H7 (cell line): ENCODE data around the gene LCN6. TPM values are rescaled to one million over a fixed set of nuclear protein-coding genes. Genes with fewer than 3 reads are reported as not detected.
A peak's percentile ranks its signal among the peaks of the same experiment; 100 is the strongest.
"Not testable (repeated sequence)": the region's sequence is repeated elsewhere in the genome, so short reads cannot be mapped to it uniquely, and the experiment has no call there.

ENCODE experiments used
- DNase-seq: peaks from one replicate; pipeline ENCODE4 v3.0.0; 2012
- H3K27me3 ChIP-seq: 2 replicates; pipeline ENCODE4 v1.6.0; 2011; ENCODE audit warnings: mild to moderate bottlenecking, low read length; ENCODE audit not compliant: control insufficient read depth, insufficient read depth
- H3K36me3 ChIP-seq: replicated peaks from 2 replicates; pipeline ENCODE4 v1.5.1; 2011; ENCODE audit warnings: low read length; ENCODE audit not compliant: control insufficient read depth, insufficient read depth
- H3K4me3 ChIP-seq: 2 replicates; pipeline ENCODE4 v1.5.1; 2011; ENCODE audit warnings: low read depth, mild to moderate bottlenecking, control low read depth, low read length, moderate library complexity; ENCODE audit not compliant: insufficient read depth
- total RNA-seq: library from RNA; depleted of rRNA; stranded (reverse); fragments of >200 nt; shearing (Covaris generic); gene quantifications from 2 replicates; pipeline ENCODE4 v1.2.3, GENCODE V29; 2014

Gene LCN6
- total RNA-seq, 1 experiment from 2014 or later, result not detected

GRCh38 chr9:136769710-136770191, 21.4 kb upstream of the LCN6 start:
- H3K4me3 ChIP-seq, result peak overlapping the region; percentile 36; the same call in 1 of the 2 replicates
- H3K36me3 ChIP-seq, result no peaks in the 10 kb centered on the region
- peak; percentile 96 for DNase-seq
- no peaks in the 10 kb centered on the region; the same call in 1 of the 2 replicates for H3K27me3 ChIP-seq

- not testable (repeated sequence) for H3K27me3 ChIP-seq, H3K36me3 ChIP-seq, H3K4me3 ChIP-seq, DNase-seq
These were observed 18.2 kb upstream of the LCN6 start for GRCh38 chr9:136766410-136767120.

DNA sequence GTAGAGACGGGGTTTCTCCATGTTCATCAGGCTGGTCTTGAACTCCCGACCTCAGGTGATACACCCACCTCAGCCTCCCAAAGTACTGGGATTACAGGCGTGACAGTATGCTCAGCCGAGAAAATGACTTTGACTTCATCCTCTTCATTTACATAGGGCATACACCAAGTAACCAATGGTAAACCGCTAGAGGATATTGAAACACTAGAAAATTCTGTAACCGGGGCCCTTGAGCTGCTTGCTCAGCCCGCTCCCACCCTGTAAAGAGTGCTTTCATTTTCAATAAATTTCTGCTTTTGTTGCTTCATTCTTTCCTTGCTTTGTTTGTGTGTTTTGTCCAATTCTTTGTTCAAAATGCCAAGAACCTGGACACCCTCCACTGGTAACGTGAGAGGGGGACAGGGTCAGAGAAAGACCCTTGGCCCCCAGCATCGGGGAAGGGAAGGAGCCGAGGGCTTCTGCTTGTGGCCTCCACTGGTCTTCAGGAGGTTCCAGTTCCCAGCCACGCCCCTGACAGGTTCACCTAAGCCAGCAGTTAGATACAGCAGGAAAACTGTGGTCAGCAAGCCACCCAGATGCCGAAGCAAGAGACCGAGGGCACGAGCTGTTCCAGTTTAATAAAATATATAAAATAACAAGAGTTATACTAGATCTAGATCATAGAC, 17.6 kb upstream of the LCN6 start:
- H3K4me3 ChIP-seq, H3K36me3 ChIP-seq, H3K27me3 ChIP-seq, DNase-seq: not testable (repeated sequence)

DNA sequence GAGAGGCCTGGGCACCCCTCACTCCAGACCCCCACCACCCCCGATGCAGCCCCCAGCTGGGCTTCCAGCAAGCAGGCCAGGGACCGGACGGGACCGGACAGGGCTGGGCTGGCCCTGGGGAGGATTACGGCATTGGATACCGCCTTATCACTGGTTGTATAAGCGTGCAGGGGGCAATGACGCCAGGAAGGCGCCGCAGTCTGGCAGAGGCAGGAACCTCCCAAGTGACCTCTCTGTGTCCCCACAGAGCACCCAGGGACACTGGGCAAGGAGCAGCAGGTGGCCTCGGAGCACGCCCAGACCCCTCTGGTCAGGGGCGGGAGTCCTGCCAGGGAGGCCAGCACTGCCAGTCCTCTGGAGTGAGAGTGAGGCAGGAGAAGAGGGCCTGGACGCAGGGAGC, 16.7 kb upstream of the LCN6 start:
- Histone ChIP-seq H3K27me3 (no peaks in the 10 kb centered on the region), H3K4me3 (no peak overlapping the region), H3K36me3 (no peaks in the 10 kb centered on the region)
- no peak for DNase-seq

- no peaks in the 10 kb centered on the region for H3K36me3 ChIP-seq
- H3K4me3 ChIP-seq, result peak within 1 kb of the TSS; percentile 21; the same call in 1 of the 2 replicates
- DNase-seq, result no peak
- no peaks in the 10 kb centered on the region for H3K27me3 ChIP-seq
These were observed 16.1 kb upstream of the LCN6 start, which contains the start of gene LCN15 for GRCh38 chr9:136764301-136764891. Gene LCN15 (minus strand): TSS chr9:136764518. CDS start chr9:136764488, 30 bp downstream.

GRCh38 chr9:136763649-136764035, 15.3 kb upstream of the LCN6 start:
- Histone ChIP-seq H3K4me3 (no peak overlapping the region), H3K36me3 (no peaks in the 10 kb centered on the region), H3K27me3 (no peaks in the 10 kb centered on the region)
- DNase-seq, result no peak

DNA sequence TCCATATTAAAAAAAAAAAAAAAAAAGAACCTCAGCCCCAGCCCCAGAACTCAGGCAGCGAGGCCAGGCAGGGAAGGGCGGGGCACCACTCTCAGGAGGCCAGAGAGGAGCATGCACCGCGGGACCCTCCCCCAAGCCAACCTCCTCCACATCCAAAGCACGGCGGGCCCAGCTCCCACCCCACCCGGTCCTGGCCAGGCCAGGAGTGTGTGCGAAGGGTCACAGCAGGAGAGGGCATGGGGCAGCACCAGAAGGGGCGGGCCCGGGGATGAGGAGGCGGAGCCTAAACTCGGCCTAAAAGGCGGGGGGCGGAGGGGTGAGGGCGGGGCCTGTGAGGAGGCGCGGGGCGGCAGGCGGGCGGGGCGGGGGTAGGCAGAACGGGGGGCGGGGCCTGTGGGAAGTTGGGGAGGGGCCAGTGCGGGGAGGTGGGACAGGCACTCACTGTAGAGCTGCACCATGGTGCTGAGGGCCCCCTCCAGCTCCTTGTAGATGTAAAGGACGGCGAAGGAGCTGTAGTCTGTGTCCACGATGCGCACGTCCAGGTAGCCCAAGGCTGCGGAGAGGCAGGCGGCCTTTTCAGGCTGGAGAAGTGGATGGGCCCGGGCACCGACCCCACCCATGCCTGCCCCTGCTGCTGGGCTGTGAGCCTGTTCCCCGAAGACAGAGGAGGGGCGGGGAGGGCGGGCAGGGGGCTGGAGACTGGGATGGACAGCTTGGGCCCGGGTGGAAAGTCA, 14.8 kb upstream of the LCN6 start:
- Histone ChIP-seq H3K4me3 (peak overlapping the region; percentile 21; the same call in 1 of the 2 replicates), H3K36me3 (no peaks in the 10 kb centered on the region), H3K27me3 (no peaks in the 10 kb centered on the region)
- peak; percentile 99 for DNase-seq

- Histone ChIP-seq H3K36me3 (no peaks in the 10 kb centered on the region), H3K27me3 (no peaks in the 10 kb centered on the region), H3K4me3 (no peak overlapping the region)
- peak; percentile 56 for DNase-seq
These were observed 13.9 kb upstream of the LCN6 start for GRCh38 chr9:136762221-136762691.

DNA sequence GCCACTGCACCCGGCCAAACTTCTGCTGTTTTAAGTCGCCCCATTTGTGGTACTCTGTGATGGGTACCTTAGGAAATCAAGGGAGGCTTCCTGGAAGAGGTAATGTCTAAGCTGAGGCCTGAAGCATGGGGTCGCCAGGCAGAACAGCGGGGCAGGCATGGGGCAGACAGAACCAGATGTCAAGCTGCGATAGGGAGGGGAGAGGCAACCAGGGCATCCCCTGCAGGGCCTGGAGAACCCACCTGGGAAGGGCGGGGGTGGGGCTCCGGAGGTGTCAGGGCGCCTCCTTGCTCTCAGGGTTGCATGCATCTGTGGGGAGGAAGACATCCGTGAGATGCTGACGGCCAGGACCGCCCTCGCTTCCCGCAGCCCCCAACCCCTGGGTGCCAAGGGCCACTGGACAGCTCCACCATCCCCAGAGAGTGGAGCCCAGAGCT, 13.2 kb upstream of the LCN6 start:
- Histone ChIP-seq H3K27me3 (no peaks in the 10 kb centered on the region), H3K4me3 (no peak overlapping the region), H3K36me3 (no peaks in the 10 kb centered on the region)
- DNase-seq, result peak; percentile 60

GRCh38 chr9:136760834-136761544, 12.7 kb upstream of the LCN6 start:
- H3K27me3 ChIP-seq, H3K36me3 ChIP-seq: not testable (repeated sequence)
- peak; percentile 77 for DNase-seq

DNA sequence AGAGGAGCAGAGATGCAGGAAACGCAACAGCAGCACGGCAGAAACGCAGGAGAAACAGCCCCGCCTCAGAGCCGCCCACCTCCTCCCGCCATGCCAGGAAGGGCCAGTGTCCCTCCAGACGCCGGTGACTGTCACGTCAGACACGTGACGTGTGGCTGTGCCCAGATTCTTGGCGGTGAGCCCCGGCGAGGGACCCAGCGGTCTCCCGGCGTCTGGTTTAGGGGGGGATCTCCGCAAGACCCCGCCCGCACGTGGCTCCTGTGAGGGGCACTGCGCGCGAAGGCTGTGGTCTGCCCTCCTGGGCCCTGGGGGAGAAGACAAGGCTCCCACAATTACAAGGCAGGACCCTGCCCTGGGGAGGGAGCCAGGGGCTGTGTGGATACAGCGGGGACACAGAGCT, 12.1 kb upstream of the LCN6 start:
- Histone ChIP-seq H3K36me3 (no peaks in the 10 kb centered on the region), H3K4me3 (no peak overlapping the region), H3K27me3 (no peaks in the 10 kb centered on the region)
- DNase-seq, result peak; percentile 55

More at GRCh38 chr9:136760834-136761544, 12.7 kb upstream of the LCN6 start:
- not testable (repeated sequence) for H3K4me3 ChIP-seq

DNA sequence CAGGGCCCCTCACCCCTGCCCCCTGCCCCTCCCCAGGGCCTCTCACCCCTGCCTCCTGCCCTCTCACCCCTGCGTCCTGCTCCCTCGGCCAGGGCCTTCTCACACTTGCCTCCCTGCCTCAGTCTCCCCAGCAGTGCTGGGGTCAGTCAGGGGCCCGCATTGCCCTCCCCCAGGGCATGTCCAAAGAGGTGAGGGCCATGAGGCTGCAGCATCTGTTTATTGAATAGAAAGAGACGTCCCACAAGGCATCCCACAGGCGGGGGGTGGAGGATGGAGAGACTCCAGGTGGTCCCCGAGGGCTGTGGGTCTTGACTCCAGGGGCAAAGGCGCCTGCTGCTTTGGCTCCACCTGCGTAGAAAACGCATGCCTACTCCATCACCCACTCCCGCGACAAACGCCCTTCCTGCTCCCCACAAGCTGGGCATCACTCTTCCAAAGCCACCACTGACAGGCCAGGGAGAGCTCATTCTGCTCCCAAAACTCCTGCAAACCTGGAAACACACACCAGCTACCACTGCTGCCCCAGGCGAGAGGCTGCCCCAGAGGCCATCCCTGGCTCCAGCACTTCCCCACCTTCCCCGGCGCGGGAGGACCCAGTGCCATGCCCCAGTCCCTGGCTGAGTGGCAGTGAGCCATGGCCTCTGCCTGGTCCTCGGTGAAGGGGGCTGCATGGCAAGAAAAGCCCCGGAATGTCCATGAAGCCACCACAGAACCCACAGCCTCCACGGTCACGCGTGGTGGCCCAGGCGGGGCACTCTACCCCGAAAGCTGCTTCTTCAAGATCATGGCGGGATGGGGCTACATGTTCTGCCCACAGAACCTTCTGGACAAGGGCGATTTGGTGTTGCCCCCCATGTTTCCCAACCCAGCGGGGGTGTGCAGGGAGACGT, 11.4 kb upstream of the LCN6 start:
- peak; percentile 56 for DNase-seq
- no peaks in the 10 kb centered on the region for H3K27me3 ChIP-seq
- no peaks in the 10 kb centered on the region for H3K36me3 ChIP-seq
- no peak overlapping the region for H3K4me3 ChIP-seq

- Histone ChIP-seq H3K27me3 (no peaks in the 10 kb centered on the region), H3K36me3 (no peaks in the 10 kb centered on the region), H3K4me3 (no peak overlapping the region)
- no peak for DNase-seq
These were observed 10.7 kb upstream of the LCN6 start for GRCh38 chr9:136759001-136759400.
